GF-D8 (cell line): Measurements from ENCODE around the gene RAB7B.

Source experiments
- DNase-seq: peaks from one replicate; lab custom pipeline; 2025; lab: John Stamatoyannopoulos, UW

RAB7B gene

DNA sequence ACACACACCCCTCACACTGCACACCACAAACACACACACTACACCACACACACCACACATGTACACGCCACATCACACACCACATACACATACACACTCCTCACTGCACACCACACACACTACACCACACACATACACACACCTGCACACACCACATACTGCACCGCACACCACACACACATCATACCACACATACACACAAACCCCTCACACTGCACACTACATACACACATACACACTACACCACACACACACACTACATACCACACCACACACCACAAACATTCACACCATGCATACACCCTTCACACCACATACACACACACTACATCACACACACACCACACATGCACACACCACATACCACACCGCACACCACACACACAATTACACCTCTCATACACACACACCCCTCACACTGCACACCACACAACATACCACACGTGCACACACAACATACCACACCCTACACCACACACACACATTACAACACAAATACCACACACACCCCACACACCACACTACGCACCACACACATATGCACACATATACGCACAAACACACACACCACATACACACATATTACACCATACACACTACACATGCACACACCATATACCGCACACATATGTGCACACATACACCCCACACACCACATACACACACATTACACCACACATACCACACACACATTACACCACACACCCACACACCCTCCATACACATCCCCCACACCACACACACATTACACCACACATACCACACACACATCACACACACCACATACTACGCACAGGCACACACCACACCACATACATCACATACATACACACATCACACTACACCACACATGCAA lies 29.6 kb downstream of the RAB7B start:
- DNase-seq = no peak

DNA sequence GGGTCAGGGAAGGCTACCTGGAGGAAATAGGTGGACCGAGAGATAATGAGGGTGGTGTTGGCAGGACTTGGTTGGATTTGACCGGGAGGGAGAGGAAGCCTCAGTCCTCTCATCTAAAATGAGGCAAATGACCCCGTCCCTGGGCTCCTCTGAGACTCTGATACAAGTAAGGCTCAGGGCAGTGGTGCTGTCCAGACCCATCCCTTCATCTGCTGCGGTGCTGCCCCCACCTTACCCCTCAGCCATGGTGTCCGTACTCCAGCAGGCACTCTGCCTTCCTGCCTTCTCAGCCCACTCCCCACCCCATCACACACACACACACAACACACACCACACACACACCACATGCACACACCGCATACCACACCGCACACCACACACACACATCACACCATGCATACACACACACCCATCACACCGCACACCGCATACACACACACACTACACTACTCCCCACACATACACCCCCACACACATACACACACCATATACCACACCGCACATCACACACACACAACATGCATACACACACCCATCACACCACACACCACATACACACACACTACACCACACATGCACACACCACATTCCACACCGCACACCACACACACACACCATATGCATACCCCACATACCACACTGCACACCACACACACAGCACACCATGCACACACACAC lies 30.6 kb downstream of the RAB7B start:
- no peak for DNase-seq

DNA sequence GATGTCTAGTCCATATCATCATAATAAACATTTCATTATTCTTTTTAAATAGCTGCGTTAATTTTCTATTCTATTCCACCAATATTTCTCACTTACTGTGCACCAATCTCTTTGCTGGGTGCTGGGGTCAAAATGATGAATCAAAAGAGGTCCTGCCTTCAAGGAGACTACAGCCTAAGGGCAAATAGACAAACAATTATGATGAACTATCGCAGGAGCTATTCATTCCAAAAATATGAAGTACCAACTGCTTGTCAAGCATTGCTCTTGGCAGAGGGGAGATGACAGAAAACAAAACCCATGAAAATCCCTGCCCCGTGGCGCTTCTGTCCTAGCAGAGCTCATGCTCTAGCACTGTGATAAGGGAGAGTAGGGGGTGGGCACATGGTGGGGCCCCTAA lies 31.1 kb downstream of the RAB7B start:
- no peak for DNase-seq

DNA sequence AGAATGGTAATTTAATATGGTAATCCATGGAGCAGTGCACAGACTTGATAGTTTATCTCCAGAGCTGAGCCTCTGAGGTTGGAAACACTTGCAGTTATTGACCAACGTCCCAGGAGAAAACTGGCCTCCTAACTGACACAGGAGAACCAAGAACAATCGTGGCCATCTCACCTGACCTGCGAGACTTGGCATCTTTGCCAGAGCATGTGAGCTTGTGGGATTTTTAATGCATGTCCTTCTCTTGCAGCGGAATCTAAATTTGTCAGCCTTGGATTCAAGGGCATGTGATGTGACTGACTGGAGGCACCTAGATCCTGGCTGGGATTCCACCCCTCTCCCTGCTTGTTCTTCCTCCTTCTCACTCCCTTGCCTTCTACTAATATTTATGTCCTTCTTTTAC lies 32.1 kb downstream of the RAB7B start:
- DNase-seq = no peak

DNA sequence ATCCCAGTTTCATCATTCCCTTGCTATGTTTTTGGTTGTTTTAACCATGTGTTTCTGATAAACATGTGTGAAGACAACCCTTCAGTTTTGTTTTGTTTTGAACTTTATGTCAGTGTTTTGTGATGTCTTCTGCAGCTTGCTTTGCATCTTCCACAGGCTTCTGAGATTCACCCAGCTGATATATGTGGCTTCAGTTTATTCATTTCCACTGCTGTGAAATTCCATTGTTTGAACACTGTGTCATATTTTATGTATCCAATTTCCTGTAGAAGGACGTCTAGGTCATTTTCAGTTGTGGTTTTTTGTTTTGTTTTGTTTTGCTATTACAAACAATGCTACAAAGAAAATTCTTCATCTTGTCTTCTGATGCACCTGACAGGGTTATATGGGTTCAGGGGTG lies 32.7 kb downstream of the RAB7B start:
- DNase-seq = no peak

DNA sequence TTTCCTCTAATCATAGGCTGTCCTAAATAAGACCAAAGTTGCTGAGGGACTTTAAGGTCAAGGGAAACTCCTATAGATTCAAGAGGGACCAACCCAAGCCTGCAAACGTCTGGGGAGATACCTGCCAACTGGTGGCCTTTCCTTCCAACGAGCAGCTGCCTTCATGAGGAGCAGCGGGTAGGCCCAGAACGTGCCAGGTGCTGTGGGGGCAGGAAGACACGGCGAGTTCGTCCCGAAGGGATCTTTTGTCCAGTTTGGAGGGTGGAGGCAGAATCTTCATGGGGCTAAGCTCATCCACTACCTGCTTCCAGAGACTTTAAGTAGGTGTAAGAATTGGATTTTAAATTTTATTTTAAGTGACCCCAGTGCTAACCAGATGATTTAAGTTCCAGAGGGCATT lies 34.0 kb downstream of the RAB7B start:
- no peak for DNase-seq

DNA sequence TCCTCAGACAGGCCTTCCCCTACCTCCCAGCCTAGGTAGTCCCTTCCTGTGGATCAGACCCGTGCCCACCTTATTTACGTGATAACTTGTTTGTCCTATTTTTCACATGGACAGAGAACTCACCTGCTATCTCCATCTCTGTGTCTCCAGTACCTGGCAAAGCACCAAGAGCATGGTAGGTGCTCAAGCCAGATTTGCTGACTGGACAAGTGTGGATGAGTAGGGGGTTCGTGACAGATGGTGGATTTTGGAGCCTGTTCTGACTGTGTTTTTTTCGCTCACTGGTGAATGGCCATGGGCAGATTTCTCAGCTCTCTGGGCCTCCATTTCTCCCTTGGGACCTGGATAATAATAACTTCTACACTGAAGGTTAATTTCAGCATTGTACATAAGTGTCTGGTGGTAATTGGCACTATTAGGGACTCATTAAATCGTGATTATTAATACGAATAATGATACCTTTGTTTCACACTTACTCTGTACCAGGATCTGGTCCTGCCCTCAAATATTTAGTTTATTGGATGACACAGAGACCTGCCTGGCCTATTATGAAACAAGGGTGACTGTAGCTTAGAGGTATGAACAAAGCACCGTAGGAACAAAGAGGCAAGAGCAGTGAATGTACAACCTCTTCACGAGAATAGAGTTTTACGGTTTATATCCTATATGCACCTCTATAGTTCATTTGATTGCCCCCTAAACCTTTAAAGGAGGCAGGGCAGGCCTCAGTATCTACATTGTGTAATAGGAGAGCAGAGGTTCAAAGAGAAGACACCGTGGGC lies 35.5 kb downstream of the RAB7B start:
- DNase-seq = no peak

DNA sequence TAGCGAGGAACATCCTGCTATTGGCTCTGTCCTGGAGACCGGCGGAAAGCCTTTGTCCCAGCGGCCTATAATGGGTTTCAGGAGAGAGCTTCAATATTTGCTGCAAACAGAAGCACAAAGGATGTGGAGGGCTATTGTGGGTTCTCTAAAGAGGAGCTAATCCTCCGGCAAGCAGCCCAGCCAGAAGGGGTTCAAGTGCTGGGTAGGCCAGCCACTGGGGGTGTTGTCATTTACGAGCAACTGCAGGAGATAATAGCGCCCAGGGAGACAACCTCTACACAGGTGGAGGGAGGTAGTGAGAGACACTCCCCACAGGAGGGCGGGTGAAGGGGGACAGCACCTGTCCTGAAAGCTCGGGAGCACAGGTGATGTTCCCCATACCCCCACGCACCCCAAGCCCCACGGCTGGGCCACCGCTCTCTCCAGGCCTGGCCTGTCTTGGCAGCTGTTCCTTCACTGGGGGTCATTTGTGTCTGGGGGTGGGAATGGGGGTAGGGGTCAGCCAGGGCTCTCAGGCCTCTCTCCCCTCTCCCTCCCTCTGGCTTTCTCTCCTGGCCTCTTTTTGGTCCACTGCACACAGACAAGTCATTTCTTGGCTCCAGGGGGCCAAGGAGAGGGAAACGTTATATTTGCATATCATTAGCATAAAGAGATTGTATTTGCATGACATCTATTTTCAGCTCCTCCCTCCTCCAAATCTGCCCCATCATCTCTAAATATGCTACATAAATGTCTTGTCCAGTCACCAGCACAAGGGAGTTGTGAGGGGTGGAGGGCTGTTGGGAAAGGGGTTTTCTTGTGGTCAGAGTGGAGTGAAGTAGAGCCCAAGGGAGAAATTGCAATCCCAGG lies 37.9 kb downstream of the RAB7B start:
- DNase-seq = no peak

DNA sequence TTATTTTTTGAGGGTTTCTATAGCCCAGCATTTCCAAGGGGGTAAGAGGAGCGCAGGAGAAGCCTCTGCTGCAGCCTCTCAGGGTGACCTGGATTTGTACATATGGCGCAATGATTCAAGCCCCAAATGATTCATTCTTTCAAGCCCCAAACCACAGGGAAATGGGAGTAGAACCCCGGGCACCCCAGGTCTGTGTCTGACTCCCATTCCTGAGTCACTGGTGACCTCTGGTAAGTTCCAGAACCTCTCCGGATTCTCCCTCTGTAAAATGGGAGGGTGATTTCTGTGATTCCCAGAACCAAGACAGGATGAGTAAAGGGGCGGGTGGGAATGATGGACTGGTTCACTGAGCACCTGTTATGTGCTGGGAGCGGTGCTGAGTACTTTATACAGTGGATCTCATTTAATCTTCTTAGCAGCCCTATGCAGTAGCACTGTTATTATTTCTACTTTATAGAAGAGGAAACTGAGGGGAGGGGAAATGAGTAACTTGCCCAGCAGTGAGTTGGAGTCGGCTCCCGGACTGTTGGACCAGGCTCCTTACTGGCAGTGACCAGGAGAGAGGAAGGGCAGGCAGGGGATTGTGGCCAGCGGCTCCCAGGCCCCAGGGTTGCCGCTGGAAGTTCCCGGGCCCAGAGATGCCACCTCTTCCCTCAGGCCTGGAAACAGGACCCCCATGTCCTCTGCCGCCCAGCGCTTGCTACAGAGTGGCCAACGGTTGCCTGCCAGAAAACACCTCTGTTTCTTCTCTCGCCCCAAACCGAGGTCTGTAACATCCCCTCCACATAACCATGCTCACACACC lies 39.6 kb downstream of the RAB7B start:
- DNase-seq = no peak

DNA sequence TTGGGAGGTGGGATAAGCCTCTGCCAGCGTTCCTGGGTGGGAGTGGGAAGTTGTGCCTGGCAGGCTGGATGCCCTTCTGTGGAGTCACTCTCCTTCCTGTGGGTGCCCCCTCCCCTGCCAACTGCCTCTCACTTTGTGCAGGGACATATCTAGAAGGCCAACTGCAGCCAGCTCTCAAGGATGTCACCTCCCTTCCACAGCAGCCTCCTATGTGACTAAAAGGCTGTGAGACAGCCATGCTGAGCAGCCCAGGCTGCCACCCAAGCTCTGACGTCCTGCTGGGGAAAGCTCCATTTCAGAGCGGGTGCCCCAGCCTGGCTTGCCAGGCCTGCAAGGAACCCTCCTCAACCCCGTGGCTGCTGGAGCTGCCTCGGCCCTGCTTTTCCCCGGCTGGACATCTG lies 40.4 kb downstream of the RAB7B start:
- DNase-seq = no peak

DNA sequence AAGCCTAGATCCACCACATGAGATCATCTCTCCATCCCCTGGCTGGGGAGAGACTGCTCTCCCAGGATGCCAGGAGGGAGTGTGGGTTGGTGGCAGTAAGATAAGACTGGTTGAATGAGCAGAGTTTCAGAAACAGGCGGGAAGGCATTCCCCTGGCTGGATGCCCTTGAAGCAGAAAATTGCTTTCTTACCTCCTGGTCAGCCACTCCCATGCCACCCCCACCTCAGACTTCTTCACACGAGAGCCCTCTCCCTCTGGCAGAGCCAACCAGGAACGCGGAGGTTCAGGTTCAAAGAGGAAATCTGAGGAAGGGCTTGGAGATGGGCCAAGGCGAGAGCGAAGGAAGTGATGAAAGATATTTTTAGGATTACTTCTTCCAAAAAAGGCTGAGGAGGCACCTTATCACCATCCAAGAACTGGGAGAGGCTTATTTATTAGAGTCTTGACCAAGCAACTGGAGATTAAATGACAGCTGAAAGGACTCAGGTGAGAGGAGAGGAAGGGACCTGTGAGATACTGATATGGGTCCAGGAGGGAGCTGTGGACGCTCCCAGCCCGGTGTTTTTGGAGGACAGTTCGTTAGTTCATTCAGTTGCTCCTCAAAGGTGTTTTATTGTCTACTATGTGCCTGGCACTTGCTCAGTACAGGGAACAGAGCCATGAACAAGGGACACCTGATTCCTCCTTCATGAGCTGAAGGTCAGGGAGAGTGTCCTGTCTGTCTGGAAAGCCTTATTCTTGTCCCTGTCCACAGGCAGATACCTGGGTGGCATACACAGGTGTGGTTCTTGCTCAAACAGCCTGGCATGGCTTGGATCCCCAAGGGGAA lies 41.0 kb downstream of the RAB7B start:
- DNase-seq = no peak

DNA sequence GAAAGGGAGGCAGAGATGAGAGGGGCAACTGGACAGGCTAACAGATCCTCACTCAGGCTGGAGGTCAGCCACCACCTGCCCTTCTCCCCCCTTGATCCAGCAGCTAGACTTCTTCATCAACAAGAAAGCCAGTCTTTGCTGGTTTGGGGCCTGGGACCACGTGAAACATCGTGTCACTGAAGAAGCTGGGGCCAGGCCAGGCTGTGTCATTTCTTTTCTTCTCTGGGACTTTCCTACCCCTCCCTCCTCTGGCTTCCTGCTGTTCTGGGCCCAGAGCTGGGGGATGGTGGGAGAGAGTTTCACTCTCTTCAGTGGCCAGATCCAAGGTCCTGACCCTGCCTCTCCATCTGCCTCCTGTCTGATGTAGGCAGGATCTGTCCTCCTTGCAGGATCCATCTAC lies 41.8 kb downstream of the RAB7B start:
- no peak for DNase-seq

DNA sequence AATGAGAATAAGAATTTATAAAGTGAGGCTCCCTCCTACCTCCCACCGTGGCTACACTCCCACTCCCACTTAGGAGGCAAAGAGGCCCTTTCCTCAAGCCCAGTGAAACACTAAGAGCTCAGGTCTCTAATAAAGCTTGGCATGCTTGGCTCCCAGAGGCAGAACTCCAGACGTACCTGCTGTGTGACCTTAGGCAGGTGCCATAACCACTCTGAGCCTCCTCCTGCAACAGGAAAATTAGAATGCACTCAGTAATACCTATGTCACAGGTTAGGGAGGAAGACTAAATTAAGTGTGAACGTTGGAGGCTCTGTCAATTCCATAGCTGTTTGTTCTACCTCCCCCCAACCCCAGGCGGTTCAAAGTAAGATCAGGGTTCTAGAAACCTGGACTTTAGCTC lies 43.4 kb downstream of the RAB7B start:
- DNase-seq = no peak

DNA sequence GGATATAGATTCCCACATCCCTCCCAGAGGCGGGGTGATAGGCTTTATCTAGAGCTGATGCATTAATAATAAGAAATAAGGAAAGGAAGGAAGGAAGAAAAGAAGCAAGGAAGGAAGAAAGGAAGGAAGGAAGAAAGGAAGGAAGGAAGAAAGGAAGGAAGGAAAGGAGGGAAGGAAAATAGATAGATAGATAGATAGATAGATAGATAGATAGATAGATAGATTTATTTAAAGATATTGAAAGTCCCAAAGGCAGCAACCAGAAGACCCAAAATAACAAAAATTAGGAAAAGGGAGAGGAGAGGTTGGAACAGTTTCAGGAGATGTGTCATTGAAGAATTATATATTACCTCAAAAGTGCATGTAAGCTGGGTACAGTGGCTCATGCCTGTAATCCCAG lies 47.7 kb downstream of the RAB7B start:
- DNase-seq = no peak

DNA sequence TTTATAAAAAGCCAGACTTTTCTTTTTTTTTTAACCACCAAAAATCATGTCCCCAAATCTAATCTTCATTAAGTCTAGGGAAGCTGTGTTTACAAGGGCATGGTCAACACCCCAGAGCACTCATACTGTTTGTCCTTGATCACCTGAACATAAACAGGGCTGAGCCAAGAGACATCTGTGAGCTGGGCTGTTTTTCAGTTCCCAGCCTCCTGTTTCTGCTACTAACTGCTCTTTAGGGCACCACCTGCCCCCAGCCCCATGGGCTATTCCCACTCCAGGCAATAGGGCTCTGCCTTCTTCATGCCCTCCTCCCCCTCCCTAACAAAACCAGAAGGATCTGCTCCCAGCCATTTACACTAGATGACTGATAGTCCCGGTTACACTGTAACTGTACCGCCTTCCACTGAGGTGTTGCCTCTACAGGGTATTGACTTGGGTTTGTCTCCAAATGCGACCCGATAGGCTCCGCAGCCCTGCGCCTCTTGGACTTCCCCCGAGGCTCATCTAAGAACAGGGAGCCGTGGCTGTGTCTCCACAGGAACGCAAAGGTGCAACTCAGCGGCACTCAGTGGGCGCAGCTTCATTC lies 48.3 kb downstream of the RAB7B start:
- no peak for DNase-seq

DNA sequence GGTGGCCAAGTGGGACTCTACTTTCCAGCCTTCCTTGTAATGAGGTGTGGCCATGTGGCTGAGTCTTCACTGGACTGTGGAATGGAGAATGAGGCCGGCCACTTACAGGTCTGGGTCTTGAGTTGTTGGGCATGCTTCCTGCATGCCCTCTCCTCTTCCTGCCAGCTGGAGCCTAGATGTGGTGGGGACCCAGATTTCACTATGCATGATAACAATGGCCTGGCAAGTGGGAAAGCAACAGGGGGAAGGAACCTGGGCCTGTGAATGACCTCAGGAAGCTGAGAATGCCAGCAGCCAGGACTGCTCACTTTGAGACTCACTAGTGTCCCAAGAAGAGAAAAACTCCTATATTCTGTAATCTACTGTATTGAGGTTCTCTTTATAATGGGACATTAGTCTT lies 51.4 kb downstream of the RAB7B start:
- DNase-seq = no peak

DNA sequence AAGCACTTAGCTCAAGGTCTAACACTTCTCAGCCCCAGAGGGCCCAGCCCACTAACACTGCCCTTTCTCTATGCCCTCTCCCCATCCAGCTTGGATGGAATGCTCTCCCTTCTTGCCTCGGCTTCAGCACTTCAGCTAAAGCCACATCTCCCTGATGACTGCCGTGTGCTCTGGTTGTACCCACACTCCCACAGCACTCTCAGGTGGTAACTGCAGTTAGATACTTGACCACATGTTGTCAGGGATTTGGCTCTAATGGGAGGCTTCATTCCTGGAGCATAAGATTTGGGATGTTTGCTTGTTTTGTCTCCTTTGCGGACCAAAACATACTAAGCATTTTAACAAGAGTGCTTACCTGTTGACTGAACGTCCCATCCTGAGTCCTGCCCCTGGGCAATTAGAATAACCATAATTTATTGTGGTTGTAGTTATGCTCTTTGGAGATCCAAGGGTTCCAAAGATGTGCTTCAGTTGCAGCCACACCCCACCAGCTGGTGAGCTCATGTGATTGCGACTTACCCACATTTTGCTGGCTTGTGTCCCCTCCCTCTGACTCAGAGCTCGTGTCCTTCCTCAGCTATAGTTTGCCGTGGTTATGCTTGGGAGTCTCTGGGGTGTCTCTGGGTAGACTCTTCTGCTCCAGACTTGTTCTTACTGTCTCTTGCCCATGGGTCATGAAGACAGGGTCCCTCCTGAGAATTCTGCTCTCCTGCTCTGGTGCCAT lies 52.2 kb downstream of the RAB7B start:
- DNase-seq = no peak

DNA sequence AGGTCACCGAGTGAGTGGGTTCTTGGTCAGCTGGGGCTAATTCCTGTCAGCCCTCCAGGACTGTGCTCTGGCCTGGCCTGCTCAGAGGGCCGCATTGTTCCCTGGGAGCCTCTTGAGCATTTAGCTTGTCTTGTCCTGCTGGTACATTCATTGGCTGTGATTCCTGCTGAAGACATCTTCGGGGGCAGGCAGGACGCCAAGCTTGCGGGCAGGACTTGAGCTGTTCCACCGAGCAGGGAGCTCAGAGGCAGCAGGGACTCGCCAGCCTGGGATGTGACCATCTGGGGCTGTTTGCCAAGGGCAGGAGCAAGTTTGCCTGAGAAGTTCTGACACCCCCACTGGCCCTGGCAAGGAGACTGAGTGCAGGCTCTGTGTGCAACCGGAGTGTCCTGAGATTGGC lies 52.9 kb downstream of the RAB7B start:
- DNase-seq = no peak

DNA sequence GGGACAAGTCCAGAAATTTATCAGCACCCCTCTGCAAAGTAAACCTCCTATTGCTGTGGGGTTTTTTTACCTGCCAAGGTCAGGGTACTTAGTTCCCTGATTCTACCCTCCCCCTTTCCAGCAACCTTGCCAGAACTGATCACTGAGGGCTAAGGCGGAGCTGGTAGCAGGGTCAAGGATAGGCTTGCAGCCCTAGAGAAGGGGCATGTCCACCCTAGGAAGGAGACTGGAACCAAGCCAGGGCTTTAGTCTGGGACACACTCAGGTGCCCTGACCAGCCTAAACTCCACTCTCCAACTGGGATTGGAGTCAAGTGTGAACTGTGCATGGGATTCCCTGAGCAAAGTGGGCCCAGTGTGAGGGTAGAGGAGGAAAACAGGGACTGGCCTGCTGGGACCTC lies 53.4 kb downstream of the RAB7B start:
- DNase-seq = no peak
